K562 (cell line): ENCODE data around the gene AIF1L. TPM values are rescaled to one million over a fixed set of nuclear protein-coding genes. Genes with fewer than 3 reads are reported as not detected.
A peak's percentile ranks its signal among the peaks of the same experiment; 100 is the strongest.

Experiments used
- ATAC-seq: fragments of 200-7000 bp; cut with Tn5 transposase; 3 replicates; pipeline ENCODE4 v1.9.1; 2020; ENCODE audit warnings: moderate library complexity
- BruUV-seq: library from RNA; stranded (reverse); fragments of 400-500 nt; replicated peaks from 2 replicates; lab custom pipeline; 2021; lab: Mats Ljungman, UMichigan
- CTCF ChIA-PET: fragments of 300-600 bp; formaldehyde crosslinking; extraction: SDS; loops from one replicate; lab custom pipeline; 2021; ENCODE audit warnings: low intra/inter-chr PET ratio; lab: Yijun Ruan, JAX
- POLR2A ChIA-PET: fragments of 300-600, 350-650 bp; sonication (Branson Sonifier 250); formaldehyde crosslinking; extraction: SDS; loops from one replicate; lab custom pipeline; 2021; ENCODE audit warnings: antibody characterized with exemption, inconsistent platforms; lab: Yijun Ruan, JAX
- DNase-seq, 4 experiments: peaks; one replicate each; pipeline versions ENCODE4 v3.0.0 to v3.0.0-alpha.2; 2011 to 2018; ENCODE audit warnings: low spot score in 3 of 4, mixed read lengths in 3 of 4; ENCODE audit errors: extremely low read depth in 1 of 4
- FAIRE-seq: peaks from 2 replicates; lab custom pipeline; 2011; peaks lifted over from hg19 to GRCh38; lab: Jason Lieb, UNC
- H2AFZ ChIP-seq: 2 replicates; pipeline ENCODE4 v1.6.0; 2011; ENCODE audit warnings: low read depth, low read length, control low read depth, inconsistent platforms
- H3K27ac ChIP-seq: fragments of 200-600 bp; 3 replicates; pipeline ENCODE4 v1.8.0; 2011; ENCODE audit warnings: low read depth, mild to moderate bottlenecking, control low read depth, inconsistent platforms, low read length, moderate library complexity, mixed read lengths; ENCODE audit errors: extremely low read depth
- H3K27me3 ChIP-seq, 2 experiments: fragments of 300-600 bp in 1 of 2; 2 replicates in 1 of 2; 3 replicates in 1 of 2; pipeline versions ENCODE4 v1.6.0 to v1.8.0; 2011; ENCODE audit warnings: inconsistent platforms in 2 of 2, low read length in 2 of 2, mild to moderate bottlenecking in 1 of 2, mixed read lengths in 1 of 2, moderate library complexity in 1 of 2; ENCODE audit not compliant: control insufficient read depth in 2 of 2, insufficient read depth in 2 of 2
- H3K36me3 ChIP-seq: fragments of 300-600 bp; 3 replicates; pipeline ENCODE4 v1.8.0; 2011; ENCODE audit warnings: mild to moderate bottlenecking, low read length, inconsistent platforms; ENCODE audit not compliant: control insufficient read depth, insufficient read depth
- H3K4me1 ChIP-seq, 2 experiments: fragments of 200-600 bp in 1 of 2; replicated peaks in 1 of 2; 2 replicates in 1 of 2; 3 replicates in 1 of 2; pipeline versions ENCODE4 v1.5.1 to v1.8.0; 2011; ENCODE audit warnings: inconsistent platforms in 2 of 2, low read length in 2 of 2, mild to moderate bottlenecking in 1 of 2, mixed read lengths in 1 of 2, moderate library complexity in 1 of 2; ENCODE audit not compliant: control insufficient read depth in 2 of 2, insufficient read depth in 2 of 2
- H3K4me2 ChIP-seq: 2 replicates; pipeline ENCODE4 v1.6.1; 2011; ENCODE audit warnings: low read length, control low read depth, inconsistent platforms, mixed read lengths; ENCODE audit not compliant: insufficient read depth
- H3K4me3 ChIP-seq: fragments of 200-600 bp; sonication (generic), shearing (Covaris generic); 2 replicates; pipeline ENCODE4 v1.5.1; 2016; ENCODE audit warnings: control low read depth, inconsistent platforms
- H3K79me2 ChIP-seq: fragments of 200-600 bp; 3 replicates; pipeline ENCODE4 v1.8.0; 2011; ENCODE audit warnings: low read length, inconsistent platforms; ENCODE audit not compliant: control insufficient read depth, insufficient read depth
- H3K9ac ChIP-seq, 2 experiments: 2 replicates each; pipeline versions ENCODE4 v1.6.0 to v1.6.1; 2011; ENCODE audit warnings: low read depth in 2 of 2, low read length in 2 of 2, control low read depth in 1 of 2, inconsistent platforms in 1 of 2, mild to moderate bottlenecking in 1 of 2, mixed read lengths in 1 of 2; ENCODE audit not compliant: insufficient read depth in 1 of 2
- H3K9me1 ChIP-seq: one replicate; pipeline ENCODE4 v1.6.0; 2011; ENCODE audit warnings: inconsistent platforms, mild to moderate bottlenecking, low read length, moderate library complexity; ENCODE audit not compliant: control insufficient read depth, insufficient read depth
- H3K9me3 ChIP-seq: replicated peaks from 2 replicates; pipeline ENCODE4 v1.5.1; 2011; ENCODE audit warnings: low read depth, low read length, inconsistent platforms; ENCODE audit not compliant: control insufficient read depth, insufficient read depth
- H4K20me1 ChIP-seq: replicated peaks from 2 replicates; pipeline ENCODE4 v1.6.1; 2011; ENCODE audit warnings: low read length, inconsistent platforms, mixed read lengths; ENCODE audit not compliant: control insufficient read depth, insufficient read depth
- JUND ChIP-seq, 2 experiments: IDR thresholded peaks; 2 replicates in 1 of 2; 3 replicates in 1 of 2; pipeline ENCODE4 v1.6.1; 2011; ENCODE audit warnings: borderline replicate concordance in 2 of 2, low read depth in 2 of 2, low read length in 2 of 2, improper control_type of control experiment in 1 of 2, missing biosample characterization in 1 of 2, missing genetic modification characterization in 1 of 2, missing genetic modification reagents in 1 of 2
- PTRF ChIP-seq: fragments of 450-650 bp; IDR thresholded peaks from 2 replicates; pipeline ENCODE4 v1.6.1; 2016; ENCODE audit warnings: mild to moderate bottlenecking, missing genetic modification characterization, missing compliant biosample characterization
- ZBTB11 ChIP-seq, 3 experiments: fragments of 200-800 bp in 1 of 3; fragments of 250-450 bp in 1 of 3; fragments of 450-650 bp in 1 of 3; sonication (Bioruptor Pico) in 1 of 3; sonication (Bioruptor generic) in 1 of 3; formaldehyde crosslinking in 1 of 3; IDR thresholded peaks; 2 replicates each; pipeline versions ENCODE4 v1.6.1 to v1.8.0; 2016 to 2022; ENCODE audit warnings: mild to moderate bottlenecking in 2 of 3, missing genetic modification characterization in 2 of 3, missing compliant biosample characterization in 1 of 3, moderate library complexity in 1 of 3
- WGBS: fragments of 100-300 bp; shearing (Covaris generic); methylation state at CpG from one replicate; pipeline ENCODE4 v1.1.6; 2016; ENCODE audit warnings: low coverage, mixed read lengths; ENCODE audit not compliant: insufficient coverage; ENCODE audit errors: missing lambda C conversion rate; 5-methylcytosine and 5-hydroxymethylcytosine counted together
- in situ Hi-C: fragments of 300-500 bp; cut with MboI; formaldehyde crosslinking; loops from 4 replicates; pipeline ENCODE4 v1.15.0; 2018; ENCODE audit warnings: inconsistent platforms, mixed read lengths
- intact Hi-C: fragments of 100-400 bp; cut with micrococcal nuclease; formaldehyde crosslinking; loops from 2 replicates; pipeline ENCODE4 v1.14.2; 2022
- polyA plus RNA-seq, 8 experiments: library from polyadenylated mRNA; depleted of rRNA in 4 of 8; stranded (reverse) in 5 of 8; unstranded in 3 of 8; fragments of >200 nt; fragmentation: Nextera tagmentation in 2 of 8; fragmentation: Illumina TruSeq in 1 of 8; extraction: Ambion mirVana in 2 of 8; extraction: Trizol in 1 of 8; gene quantifications; 2 replicates each; pipeline versions ENCODE4 v1.2.1 to v1.2.3, GENCODE V29; 2011 to 2014; ENCODE audit warnings: inconsistent platforms in 1 of 8, missing spikeins in 1 of 8
- total RNA-seq, 7 experiments: library from RNA; depleted of rRNA in 6 of 7; stranded (reverse); fragments of >200 nt in 6 of 7; fragmentation: Illumina TruSeq in 2 of 7; extraction: Trizol in 2 of 7; gene quantifications; 2 replicates each; pipeline versions ENCODE4 v1.2.1 to v1.2.3, GENCODE V29; 2011 to 2021; ENCODE audit warnings: low replicate concordance in 1 of 7
- TF ChIP-seq, protein P1 (sequence below): sonication (generic); formaldehyde crosslinking; IDR thresholded peaks from 2 replicates; pipeline ENCODE4 v1.8.1; 2022; ENCODE audit warnings: missing genetic modification reagents
- TF ChIP-seq, protein P2 (sequence below): fragments of 450-650 bp; formaldehyde crosslinking; IDR thresholded peaks from 2 replicates; pipeline ENCODE4 v1.4.0; 2022; ENCODE audit warnings: missing genetic modification characterization
- TF ChIP-seq, protein P3 (sequence below): sonication (generic); formaldehyde crosslinking; IDR thresholded peaks from 2 replicates; pipeline ENCODE4 v1.8.1; 2023; ENCODE audit warnings: mild to moderate bottlenecking, missing genetic modification reagents

Gene AIF1L
- total and polyA plus RNA-seq, 9 of the 15 experiments (the other 6 are each of a cell fraction or from before 2014, with no cell fraction given), result 0.34 to 9.1 (median 1.3) TPM

DNA sequence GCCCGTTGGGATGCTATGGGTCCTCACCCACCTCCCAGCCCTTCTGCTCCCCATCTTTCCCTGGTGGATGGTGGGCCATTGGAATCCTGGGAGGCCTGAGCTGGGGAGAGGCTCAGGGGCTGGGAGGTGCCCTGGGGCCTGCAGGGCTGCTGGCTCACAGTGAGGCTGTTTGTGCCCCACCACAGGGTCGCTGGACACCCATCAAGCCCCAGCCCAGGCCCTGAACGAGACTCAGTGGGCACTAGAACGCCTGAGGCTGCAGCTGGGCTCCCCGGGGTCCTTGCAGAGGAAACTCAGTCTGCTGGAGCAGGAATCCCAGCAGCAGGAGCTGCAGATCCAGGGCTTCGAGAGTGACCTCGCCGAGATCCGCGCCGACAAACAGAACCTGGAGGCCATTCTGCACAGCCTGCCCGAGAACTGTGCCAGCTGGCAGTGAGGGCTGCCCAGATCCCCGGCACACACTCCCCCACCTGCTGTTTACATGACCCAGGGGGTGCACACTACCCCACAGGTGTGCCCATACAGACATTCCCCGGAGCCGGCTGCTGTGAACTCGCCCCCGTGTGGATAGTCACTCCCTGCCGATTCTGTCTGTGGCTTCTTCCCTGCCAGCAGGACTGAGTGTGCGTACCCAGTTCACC lies 4.9 kb upstream of the AIF1L start:
- Histone ChIP-seq H3K9me1 (peaks cover 5% of the 10 kb centered on the region), H3K4me2 (no peak overlapping the region), H3K4me1 (peaks cover 1 to 33% of the 10 kb centered on the region in 2 experiments; a peak in 4 of 5 replicates), H3K36me3 (no peaks in the 10 kb centered on the region), H3K27ac (no peak overlapping the region), H3K9me3 (no peaks in the 10 kb centered on the region), H3K27me3 (peaks cover 68 to 88% of the 10 kb centered on the region in 2 experiments), H4K20me1 (peaks cover 55% of the 10 kb centered on the region), H2AFZ (no peak overlapping the region), H3K79me2 (no peaks in the 10 kb centered on the region), H3K4me3 (no peak overlapping the region), H3K9ac (peak overlapping the region in 1 of 2 experiments; percentile 56; a peak in 2 of 4 replicates)
- TF ChIP-seq, protein P1, sequence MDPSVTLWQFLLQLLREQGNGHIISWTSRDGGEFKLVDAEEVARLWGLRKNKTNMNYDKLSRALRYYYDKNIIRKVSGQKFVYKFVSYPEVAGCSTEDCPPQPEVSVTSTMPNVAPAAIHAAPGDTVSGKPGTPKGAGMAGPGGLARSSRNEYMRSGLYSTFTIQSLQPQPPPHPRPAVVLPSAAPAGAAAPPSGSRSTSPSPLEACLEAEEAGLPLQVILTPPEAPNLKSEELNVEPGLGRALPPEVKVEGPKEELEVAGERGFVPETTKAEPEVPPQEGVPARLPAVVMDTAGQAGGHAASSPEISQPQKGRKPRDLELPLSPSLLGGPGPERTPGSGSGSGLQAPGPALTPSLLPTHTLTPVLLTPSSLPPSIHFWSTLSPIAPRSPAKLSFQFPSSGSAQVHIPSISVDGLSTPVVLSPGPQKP (CRISPR knock-in tag), result no peak
- TF ChIP-seq JUND (IDR thresholded peaks at IDR 0.05; ENCODE audit: borderline replicate concordance, low read depth, low read length) (no peak), JUND (tag; IDR thresholded peaks at IDR 0.05; ENCODE audit: borderline replicate concordance, low read depth, low read length) (no peak), PTRF (tag) (no peak), ZBTB11 (CRISPR knock-in tag; IDR thresholded peaks at IDR 0.05) (no peak)
- TF ChIP-seq, protein P2, sequence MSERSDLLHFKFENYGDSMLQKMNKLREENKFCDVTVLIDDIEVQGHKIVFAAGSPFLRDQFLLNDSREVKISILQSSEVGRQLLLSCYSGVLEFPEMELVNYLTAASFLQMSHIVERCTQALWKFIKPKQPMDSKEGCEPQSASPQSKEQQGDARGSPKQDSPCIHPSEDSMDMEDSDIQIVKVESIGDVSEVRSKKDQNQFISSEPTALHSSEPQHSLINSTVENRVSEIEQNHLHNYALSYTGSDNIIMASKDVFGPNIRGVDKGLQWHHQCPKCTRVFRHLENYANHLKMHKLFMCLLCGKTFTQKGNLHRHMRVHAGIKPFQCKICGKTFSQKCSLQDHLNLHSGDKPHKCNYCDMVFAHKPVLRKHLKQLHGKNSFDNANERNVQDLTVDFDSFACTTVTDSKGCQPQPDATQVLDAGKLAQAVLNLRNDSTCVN (CRISPR knock-in tag), result no peak
- TF ChIP-seq, protein P3, sequence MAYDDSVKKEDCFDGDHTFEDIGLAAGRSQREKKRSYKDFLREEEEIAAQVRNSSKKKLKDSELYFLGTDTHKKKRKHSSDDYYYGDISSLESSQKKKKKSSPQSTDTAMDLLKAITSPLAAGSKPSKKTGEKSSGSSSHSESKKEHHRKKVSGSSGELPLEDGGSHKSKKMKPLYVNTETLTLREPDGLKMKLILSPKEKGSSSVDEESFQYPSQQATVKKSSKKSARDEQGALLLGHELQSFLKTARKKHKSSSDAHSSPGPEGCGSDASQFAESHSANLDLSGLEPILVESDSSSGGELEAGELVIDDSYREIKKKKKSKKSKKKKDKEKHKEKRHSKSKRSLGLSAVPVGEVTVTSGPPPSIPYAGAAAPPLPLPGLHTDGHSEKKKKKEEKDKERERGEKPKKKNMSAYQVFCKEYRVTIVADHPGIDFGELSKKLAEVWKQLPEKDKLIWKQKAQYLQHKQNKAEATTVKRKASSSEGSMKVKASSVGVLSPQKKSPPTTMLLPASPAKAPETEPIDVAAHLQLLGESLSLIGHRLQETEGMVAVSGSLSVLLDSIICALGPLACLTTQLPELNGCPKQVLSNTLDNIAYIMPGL, result 0 out of 2 replicates have a peak, but pooled peaks have one; percentile 28
- in situ Hi-C loops (no loop called here), intact Hi-C loops (no loop called here)
- no peak for ATAC-seq
- no peak for FAIRE-seq
- ChIA-PET CTCF (no interaction called here), POLR2A (interaction anchor here (75.1 to 99.3 kb wide), 2 partner anchors 5 to 23 kb away, joined by 3336 read pairs; partner anchors contain the start of genes AIF1L and NUP214)
- WGBS, result 16% methylated on average over 19 of the region's 19 CpGs
- no TSS peak for BruUV-seq
- peak in 1 of 4 experiments; percentile 64 for DNase-seq
